SK-N-SH (cell line): ENCODE results near the gene CDK5RAP2. TPM values are rescaled to one million over a fixed set of nuclear protein-coding genes. Genes with fewer than 3 reads are reported as not detected.

Experiments
- CTCF ChIA-PET: fragments of 300-600, 350-600 bp; formaldehyde crosslinking; extraction: SDS; loops from one replicate; lab custom pipeline; 2021; lab: Yijun Ruan, JAX
- POLR2A ChIA-PET: fragments of 350-600 bp; sonication (Branson Sonifier 250); formaldehyde crosslinking; extraction: SDS; loops from one replicate; lab custom pipeline; 2020; ENCODE audit warnings: antibody characterized with exemption, inconsistent platforms; lab: Yijun Ruan, JAX
- DNase-seq: peaks from one replicate; pipeline ENCODE4 v3.0.0; 2012
- H2AFZ ChIP-seq: fragments of 200-600 bp; sonication (generic); 2 replicates; pipeline ENCODE4 v1.8.1; 2016; ENCODE audit warnings: antibody characterized with exemption, mild to moderate bottlenecking, low read depth
- H3F3A ChIP-seq: fragments of 200-600 bp; sonication (generic); replicated peaks from 2 replicates; pipeline ENCODE3; 2016; ENCODE audit warnings: antibody characterized with exemption, mild to moderate bottlenecking; ENCODE audit not compliant: insufficient read depth
- H3K27ac ChIP-seq, 2 experiments: fragments of 200-500 bp in 1 of 2; fragments of 200-600 bp in 1 of 2; sonication (Bioruptor generic) in 1 of 2; sonication (generic), shearing (Covaris generic) in 1 of 2; 2 replicates each; pipeline versions ENCODE4 v1.5.1 to v1.6.1; 2014 to 2016; ENCODE audit warnings: low read depth in 2 of 2, inconsistent platforms in 1 of 2, low read length in 1 of 2, mild to moderate bottlenecking in 1 of 2, mixed read lengths in 1 of 2
- H3K27me3 ChIP-seq: fragments of 200-600 bp; sonication (generic), shearing (Covaris generic); 2 replicates; pipeline ENCODE4 v1.6.1; 2016; ENCODE audit warnings: mixed run types; ENCODE audit not compliant: insufficient read depth
- H3K36me3 ChIP-seq, 2 experiments: fragments of 200-500 bp in 1 of 2; fragments of 200-600 bp in 1 of 2; sonication (Bioruptor generic) in 1 of 2; sonication (generic) in 1 of 2; replicated peaks in 1 of 2; 2 replicates each; pipeline versions ENCODE3 to v1.5.1; 2014 to 2016; ENCODE audit warnings: low read length in 1 of 2, mild to moderate bottlenecking in 1 of 2; ENCODE audit not compliant: insufficient read depth in 2 of 2, control insufficient read depth in 1 of 2
- H3K4me1 ChIP-seq, 2 experiments: fragments of 200-500 bp in 1 of 2; fragments of 200-600 bp in 1 of 2; sonication (Bioruptor generic) in 1 of 2; sonication (generic), shearing (Covaris generic) in 1 of 2; 2 replicates each; pipeline versions ENCODE4 v1.5.1 to v1.6.1; 2014 to 2016; ENCODE audit warnings: low read depth in 1 of 2, low read length in 1 of 2, mixed run types in 1 of 2; ENCODE audit not compliant: insufficient read depth in 2 of 2, control insufficient read depth in 1 of 2
- H3K4me2 ChIP-seq: fragments of 200-600 bp; sonication (generic), shearing (Covaris generic); 2 replicates; pipeline ENCODE4 v1.6.1; 2017; ENCODE audit warnings: mixed run types
- H3K4me3 ChIP-seq, 2 experiments: fragments of 200-500 bp in 1 of 2; fragments of 200-600 bp in 1 of 2; sonication (Bioruptor generic) in 1 of 2; sonication (generic), shearing (Covaris generic) in 1 of 2; 2 replicates each; pipeline versions ENCODE4 v1.5.1 to v1.8.1; 2014 to 2016; ENCODE audit warnings: low read depth in 2 of 2, inconsistent platforms in 1 of 2, low read length in 1 of 2, mild to moderate bottlenecking in 1 of 2, mixed read lengths in 1 of 2, moderate library complexity in 1 of 2
- H3K79me2 ChIP-seq: fragments of 200-600 bp; sonication (generic); 2 replicates; pipeline ENCODE4 v1.8.1; 2017; ENCODE audit warnings: mild to moderate bottlenecking; ENCODE audit not compliant: insufficient read depth
- H3K9ac ChIP-seq: fragments of 200-600 bp; sonication (generic); 2 replicates; pipeline ENCODE4 v1.6.1; 2017; ENCODE audit warnings: mixed run types
- H3K9me2 ChIP-seq: fragments of 200-600 bp; sonication (generic); 2 replicates; pipeline ENCODE4 v1.6.1; 2017; ENCODE audit warnings: mixed run types
- H3K9me3 ChIP-seq: fragments of 200-600 bp; sonication (generic); 2 replicates; pipeline ENCODE4 v1.6.1; 2017; ENCODE audit warnings: mixed run types, mild to moderate bottlenecking, moderate library complexity
- H4K20me1 ChIP-seq: fragments of 200-600 bp; sonication (generic); 2 replicates; pipeline ENCODE4 v1.6.1; 2017; ENCODE audit warnings: mild to moderate bottlenecking, mixed run types; ENCODE audit not compliant: insufficient read depth
- CHD2 ChIP-seq: fragments of 150-350 bp; IDR thresholded peaks from 2 replicates; pipeline ENCODE4 v1.6.1; 2018; ENCODE audit warnings: low read length; ENCODE audit not compliant: partially characterized antibody
- FOSL2 ChIP-seq: IDR thresholded peaks from 2 replicates; pipeline ENCODE4 v1.4.0; 2012; ENCODE audit warnings: low read depth, mild to moderate bottlenecking, moderate library complexity, borderline replicate concordance
- FOXJ3 ChIP-seq: sonication (generic); formaldehyde crosslinking; IDR thresholded peaks from 2 replicates; pipeline ENCODE4 v1.5.1; 2020; ENCODE audit warnings: mild to moderate bottlenecking, missing genetic modification reagents
- FOXM1 ChIP-seq: IDR thresholded peaks from 2 replicates; pipeline ENCODE4 v1.4.0; 2012; ENCODE audit warnings: low read depth, mild to moderate bottlenecking
- GATA2 ChIP-seq: sonication (generic); formaldehyde crosslinking; IDR thresholded peaks from 2 replicates; pipeline ENCODE4 v1.5.0; 2020; ENCODE audit warnings: mild to moderate bottlenecking, missing genetic modification reagents
- JUND ChIP-seq: IDR thresholded peaks from 2 replicates; pipeline ENCODE4 v1.4.0; 2012
- MAX ChIP-seq: IDR thresholded peaks from 2 replicates; pipeline ENCODE4 v1.4.0; 2012; ENCODE audit warnings: low read depth
- NRF1 ChIP-seq: IDR thresholded peaks from 2 replicates; pipeline ENCODE4 v1.6.1; 2012; ENCODE audit warnings: low read depth, mild to moderate bottlenecking, low read length
- PBX3 ChIP-seq: IDR thresholded peaks from 2 replicates; pipeline ENCODE4; 2012
- POLR2AphosphoS5 ChIP-seq: IDR thresholded peaks from 2 replicates; pipeline ENCODE4 v1.6.1; 2012; ENCODE audit warnings: low read depth, low read length
- RAD21 ChIP-seq: IDR thresholded peaks from 2 replicates; pipeline ENCODE4 v1.6.1; 2012; ENCODE audit warnings: mild to moderate bottlenecking, low read length
- RCOR1 ChIP-seq: fragments of 150-350 bp; IDR thresholded peaks from 2 replicates; pipeline ENCODE4 v1.6.1; 2017; ENCODE audit warnings: antibody characterized with exemption, low read length
- SMC3 ChIP-seq: IDR thresholded peaks from 2 replicates; pipeline ENCODE4 v1.6.1; 2012; ENCODE audit warnings: low read depth, low read length, improper control_type of control experiment
- TCF12 ChIP-seq: IDR thresholded peaks from 2 replicates; pipeline ENCODE4 v1.4.0; 2012
- TEAD4 ChIP-seq: IDR thresholded peaks from 2 replicates; pipeline ENCODE4 v1.4.0; 2012; ENCODE audit warnings: mild to moderate bottlenecking, borderline replicate concordance; ENCODE audit not compliant: insufficient read depth
- USF1 ChIP-seq: IDR thresholded peaks from 2 replicates; pipeline ENCODE4 v1.4.0; 2012; ENCODE audit warnings: low read depth, borderline replicate concordance
- USF2 ChIP-seq: fragments of 150-350 bp; IDR thresholded peaks from 2 replicates; pipeline ENCODE4 v1.6.1; 2017; ENCODE audit warnings: antibody characterized with exemption, low read length, low read depth, borderline replicate concordance
- YY1 ChIP-seq: IDR thresholded peaks from 2 replicates; pipeline ENCODE4 v1.4.0; 2012; ENCODE audit warnings: low read depth, mild to moderate bottlenecking
- ZBTB33 ChIP-seq: IDR thresholded peaks from 2 replicates; pipeline ENCODE4 v1.4.0; 2012; ENCODE audit warnings: low read depth, borderline replicate concordance
- WGBS: methylation state at CpG from one replicate; pipeline ENCODE4 v1.1.6; 2017; ENCODE audit warnings: low lambda C conversion rate; 5-methylcytosine and 5-hydroxymethylcytosine counted together
- polyA plus RNA-seq, 3 experiments: library from polyadenylated mRNA; depleted of rRNA; stranded (reverse); fragments of >200 nt; gene quantifications; 2 replicates each; pipeline ENCODE4 v1.2.3, GENCODE V29; 2012

The CDK5RAP2 gene
- polyA plus RNA-seq, 1 of the 3 experiments (the other 2 are of a cell fraction): 20.7 TPM

- no peak for TF ChIP-seq PBX3
- TF ChIP-seq RCOR1: no peak
- no peak for TF ChIP-seq FOSL2
Observed at GRCh38 chr9:120379611-120380010, 200.4 kb downstream of the CDK5RAP2 start (continued).

GRCh38 chr9:120378680-120379079 is 201.3 kb downstream of the CDK5RAP2 start:
- Histone ChIP-seq H3K9me3 (no peaks in the 10 kb centered on the region), H3K4me1 (peaks cover 0 to 4% of the 10 kb centered on the region in 2 experiments; a peak in 1 of 4 replicates), H4K20me1 (no peaks in the 10 kb centered on the region), H3F3A (no peaks in the 10 kb centered on the region), H3K4me3 (no peak overlapping the region), H3K9ac (no peak overlapping the region), H3K27me3 (no peaks in the 10 kb centered on the region), H3K27ac (no peak overlapping the region), H3K79me2 (no peaks in the 10 kb centered on the region), H2AFZ (no peak overlapping the region), H3K4me2 (no peak overlapping the region), H3K9me2 (no peaks in the 10 kb centered on the region), H3K36me3 (no peaks in the 10 kb centered on the region)
- 85% methylated on average over 5 of the region's 5 CpGs for WGBS
- CTCF ChIA-PET: no interaction called here
- TF ChIP-seq FOXM1 (no peak), USF1 (no peak), TCF12 (no peak), JUND (no peak), RAD21 (no peak), RCOR1 (no peak), SMC3 (no peak), ZBTB33 (no peak), USF2 (no peak), GATA2 (CRISPR knock-in tag) (no peak), YY1 (no peak), FOXJ3 (CRISPR knock-in tag) (no peak), NRF1 (no peak), CHD2 (no peak), FOSL2 (no peak), TEAD4 (no peak), POLR2AphosphoS5 (no peak), MAX (no peak)
- no peak for DNase-seq
- POLR2A ChIA-PET: interaction anchor here (1.2 kb wide), 1 partner anchor 10 kb away, joined by 3 read pairs; no protein-coding TSS in a partner anchor
